NCI-H1694 treated with DMSO at 0.1 percent for 48 hours (cell line): ENCODE results near the gene VAV2.
"Not testable (repeated sequence)": the region's sequence is repeated elsewhere in the genome, so short reads cannot be mapped to it uniquely, and the experiment has no call there.

Experiments
- DNase-seq: peaks from one replicate; lab custom pipeline; 2025; lab: John Stamatoyannopoulos, UW

VAV2 gene

DNA sequence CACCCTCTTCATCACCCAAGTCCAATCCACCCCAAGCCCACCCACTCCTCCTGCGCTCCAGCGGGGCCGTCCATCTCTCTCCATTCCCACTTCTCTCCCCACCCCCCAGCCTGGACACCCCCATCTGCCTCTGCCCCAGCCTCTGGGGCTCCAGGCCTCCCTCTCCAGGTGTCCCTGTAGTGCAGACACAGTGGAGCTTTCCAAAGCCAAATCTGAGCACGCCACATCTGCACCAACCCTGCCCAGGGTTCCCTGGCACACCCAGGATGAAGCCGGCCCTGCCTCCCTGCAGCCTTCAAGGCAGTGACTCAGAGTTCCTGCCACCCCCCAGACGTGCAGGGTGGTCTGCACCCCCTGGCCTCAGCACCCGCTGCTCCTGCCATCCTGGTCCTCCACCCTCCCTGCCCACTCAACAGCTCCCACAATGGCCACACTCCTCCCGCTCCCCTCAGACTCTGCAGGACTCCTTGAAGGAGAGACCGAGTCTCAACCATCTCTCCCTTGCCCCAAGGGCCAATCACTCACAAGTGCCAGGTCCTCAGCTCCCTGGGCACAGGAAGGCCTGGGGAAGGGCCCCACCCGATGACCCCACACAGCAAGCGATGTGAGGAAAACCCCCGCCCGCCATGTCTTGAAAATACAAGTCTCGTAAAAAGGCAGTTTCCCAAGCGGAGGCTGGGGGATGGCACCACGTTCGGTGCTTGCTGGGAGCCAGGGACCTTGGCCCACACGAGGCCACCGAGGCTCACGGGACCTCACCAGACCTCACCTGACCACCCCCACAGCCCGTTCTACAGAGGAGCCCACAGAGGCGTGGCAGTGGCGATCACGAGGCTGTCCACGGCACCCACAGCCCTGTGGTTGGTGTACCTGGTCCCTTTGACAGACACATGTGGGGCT lies 22.2 kb downstream of the VAV2 start:
- DNase-seq: no peak

DNA sequence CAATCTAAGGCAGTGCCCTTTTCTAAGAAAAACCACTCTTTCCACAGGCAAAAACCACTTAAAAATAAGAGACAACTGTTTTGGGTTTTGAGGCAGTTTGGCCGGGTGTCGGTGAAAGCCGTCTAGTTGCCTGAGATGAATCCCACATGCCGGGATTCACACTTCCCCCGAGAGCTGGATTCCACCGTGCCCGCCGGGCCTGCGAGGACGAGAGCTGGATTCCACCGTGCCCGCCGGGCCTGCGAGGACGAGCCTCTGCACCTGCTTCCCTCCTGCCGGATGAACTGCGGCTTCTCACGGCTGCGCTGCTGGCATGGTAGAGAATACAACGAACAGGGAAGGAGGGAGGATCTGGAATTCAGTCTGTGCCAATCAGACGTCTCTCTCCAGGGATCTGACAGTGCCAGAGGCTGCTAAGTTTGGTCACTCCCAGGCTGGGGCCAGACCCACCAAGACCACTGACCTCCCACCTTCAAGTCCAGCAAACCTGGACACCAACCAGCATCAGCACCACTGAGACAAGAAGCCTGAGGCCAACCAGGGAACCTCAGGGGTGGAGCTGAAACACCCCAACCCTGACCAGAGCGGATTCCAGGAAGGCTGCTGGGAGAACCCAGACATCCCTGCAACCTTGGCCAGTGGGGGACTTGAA lies 23.0 kb downstream of the VAV2 start:
- DNase-seq: no peak

DNA sequence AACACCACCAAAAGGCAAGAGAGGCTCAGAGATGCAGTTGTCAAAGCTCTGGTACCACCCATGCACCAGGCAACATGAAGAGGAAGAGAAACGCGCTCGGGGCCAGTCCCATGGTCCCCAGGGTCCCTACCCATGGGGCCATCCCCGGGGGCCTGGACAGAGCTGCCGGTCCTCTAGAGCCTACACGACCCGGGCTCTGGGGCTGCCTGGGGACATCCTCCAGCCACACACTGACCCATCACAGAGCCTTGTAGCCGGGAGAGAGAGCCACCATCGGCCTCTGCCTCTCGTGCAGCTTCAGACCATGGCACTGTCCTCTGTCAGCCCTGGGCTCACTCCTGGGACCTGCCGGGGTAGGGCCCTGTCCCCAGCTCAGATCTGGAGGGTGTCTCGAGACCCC lies 23.7 kb downstream of the VAV2 start:
- DNase-seq: no peak

DNA sequence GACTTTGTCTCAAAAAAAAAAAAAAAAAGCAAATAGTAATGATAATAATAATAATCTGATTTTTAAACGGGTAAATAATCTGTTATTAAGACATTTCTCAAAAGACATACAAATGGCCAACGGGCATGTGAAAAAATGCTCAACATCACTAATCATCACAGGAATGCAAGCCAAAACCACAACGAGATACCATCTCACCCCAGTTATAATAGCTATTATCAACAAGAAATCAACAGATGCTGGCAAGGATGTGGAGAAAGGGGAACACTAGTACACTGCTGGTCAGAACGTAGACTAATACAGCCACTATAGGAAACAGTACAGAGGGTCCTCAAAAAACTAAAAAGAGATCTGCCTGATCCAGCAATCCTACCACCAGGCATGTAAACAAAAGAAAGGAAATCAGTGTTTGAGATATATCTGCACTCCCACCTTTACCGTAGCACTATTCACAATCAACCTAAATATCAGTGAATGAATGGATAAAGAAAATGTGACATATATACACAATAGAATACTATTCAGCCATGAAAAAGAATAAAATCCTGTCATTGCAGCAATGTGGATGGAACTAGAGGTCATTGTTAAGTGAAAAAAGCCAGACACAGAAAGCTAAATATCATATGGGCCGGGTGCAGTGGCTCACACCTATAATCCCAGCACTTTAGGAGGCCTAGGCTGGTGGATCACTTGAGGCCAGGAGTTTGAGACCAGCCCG lies 24.9 kb downstream of the VAV2 start:
- DNase-seq: no peak

DNA sequence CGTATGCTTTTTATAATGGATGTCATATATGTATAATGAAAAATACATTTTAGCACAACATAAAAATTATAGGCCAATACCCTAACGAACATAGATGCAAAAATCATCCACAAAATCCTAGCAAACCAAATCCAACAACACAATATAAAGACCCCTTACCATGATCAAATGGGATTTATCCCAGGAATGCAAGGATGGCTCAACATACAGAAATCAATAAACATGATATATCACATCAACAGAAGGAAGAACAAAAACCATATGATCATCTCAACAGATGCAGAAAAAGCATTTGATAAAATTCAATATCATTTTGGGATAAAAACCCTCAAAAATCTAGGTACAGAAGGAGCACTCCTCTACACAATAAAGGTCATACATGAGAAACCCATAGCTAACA lies 27.7 kb downstream of the VAV2 start:
- no peak for DNase-seq

DNA sequence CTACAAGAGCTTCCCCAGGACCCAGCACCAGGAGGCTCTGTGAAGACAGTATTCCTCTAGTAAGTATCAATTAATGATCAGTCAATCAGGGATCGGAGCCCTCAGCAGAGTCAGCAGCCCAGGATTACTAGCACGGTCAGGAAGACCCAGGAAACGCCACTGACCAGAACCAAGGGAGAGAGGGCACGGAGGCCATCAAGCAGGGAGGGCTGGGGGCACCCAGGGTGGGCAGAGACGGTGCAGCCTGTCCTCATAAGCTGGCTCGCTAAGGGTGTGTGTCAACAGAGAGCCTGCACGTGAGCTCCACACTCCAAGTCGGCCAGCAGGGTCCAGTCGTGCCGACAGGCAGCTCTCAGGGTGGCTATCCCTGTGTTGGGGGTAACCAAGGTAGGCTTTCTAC lies 29.0 kb downstream of the VAV2 start:
- no peak for DNase-seq

DNA sequence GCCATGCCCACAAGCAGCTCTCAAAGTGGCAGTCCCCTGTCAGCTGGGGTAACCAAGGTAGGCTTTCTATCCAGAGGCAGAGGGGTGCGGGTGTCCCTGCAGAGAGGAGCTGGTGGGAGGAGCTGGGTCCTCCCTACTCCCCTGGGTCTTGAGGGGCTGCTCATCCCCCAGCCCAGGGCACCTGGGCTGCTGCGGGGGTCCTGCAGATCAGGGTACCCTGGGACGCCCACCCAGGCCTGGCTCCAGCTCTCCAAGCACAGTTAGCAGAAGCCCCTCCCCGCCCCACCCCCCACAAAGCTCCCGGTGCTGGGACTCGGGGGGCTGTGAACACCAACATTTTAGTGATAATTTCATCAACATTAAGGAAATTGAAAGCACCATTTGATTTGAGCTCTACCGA lies 29.8 kb downstream of the VAV2 start:
- DNase-seq: no peak

DNA sequence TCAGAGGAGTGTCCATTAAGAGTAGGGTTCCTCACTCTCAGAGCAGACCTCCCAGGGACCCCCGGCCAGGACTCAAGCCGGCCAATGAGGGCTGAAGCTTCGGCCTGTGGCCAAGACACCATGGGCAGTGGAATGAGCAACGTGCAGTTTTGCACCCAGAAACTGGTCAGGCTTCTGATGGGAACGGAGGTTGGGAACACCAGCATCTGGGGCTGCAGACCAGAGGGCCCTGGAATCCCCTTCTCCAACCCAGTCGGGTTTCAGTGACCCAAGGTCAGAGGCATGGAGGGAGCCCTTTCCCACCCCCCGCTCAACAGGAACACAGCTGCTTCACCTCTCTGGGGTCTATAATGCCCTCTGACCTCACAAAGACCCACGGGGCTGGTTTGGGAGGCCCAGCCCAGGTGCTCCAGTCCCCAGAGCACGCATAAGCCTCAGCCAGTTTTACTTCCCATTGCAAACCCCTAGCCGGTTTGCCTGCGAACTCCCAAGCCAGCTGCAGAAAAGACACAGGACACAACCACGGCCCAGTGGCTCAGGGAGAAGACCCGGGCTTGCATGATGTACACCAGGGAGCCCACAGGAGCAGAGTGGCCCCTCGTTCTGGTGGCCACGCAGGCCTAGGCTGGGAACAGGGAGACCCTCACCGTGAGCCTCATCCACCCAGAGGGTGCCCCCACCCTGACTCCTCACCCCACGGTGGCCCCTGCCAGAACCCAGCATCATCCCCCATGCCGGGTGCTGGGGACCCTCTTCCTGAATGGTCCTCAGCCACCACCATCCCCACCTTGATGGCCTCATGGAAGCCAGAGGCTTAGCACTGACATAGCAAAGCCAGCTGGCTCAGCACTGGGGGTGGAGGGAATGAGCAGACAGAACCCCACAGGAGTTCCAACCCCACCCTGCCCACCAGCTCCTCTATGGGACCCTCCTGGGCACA lies 30.6 kb downstream of the VAV2 start:
- no peak for DNase-seq

DNA sequence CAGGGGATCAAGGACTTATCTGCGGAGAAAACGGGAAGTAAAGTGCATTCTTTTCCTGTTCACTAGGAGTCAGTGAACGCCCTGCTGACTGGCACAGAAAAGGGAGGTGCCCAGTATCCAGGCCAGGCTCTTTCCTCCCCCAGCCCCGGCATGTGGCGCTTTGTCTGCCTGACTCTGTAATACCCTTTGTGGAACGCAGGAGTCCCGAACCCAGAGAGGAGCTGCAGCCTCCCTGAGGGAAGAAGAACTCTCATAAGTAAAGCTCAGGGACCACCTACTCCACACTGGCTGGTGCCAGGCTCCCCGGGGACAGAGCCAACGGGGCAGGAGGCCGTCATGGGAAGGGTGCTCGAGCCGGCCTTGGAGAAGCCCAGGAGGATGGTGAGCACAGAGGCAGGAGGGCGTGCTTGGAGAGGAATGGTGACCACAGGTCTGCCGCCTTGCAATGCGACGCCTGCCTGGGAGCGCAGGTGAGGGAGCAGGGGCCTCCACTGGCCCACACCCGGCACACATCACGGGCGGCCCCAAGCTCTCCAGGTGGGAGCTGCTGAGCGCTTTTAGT lies 31.5 kb downstream of the VAV2 start:
- no peak for DNase-seq

DNA sequence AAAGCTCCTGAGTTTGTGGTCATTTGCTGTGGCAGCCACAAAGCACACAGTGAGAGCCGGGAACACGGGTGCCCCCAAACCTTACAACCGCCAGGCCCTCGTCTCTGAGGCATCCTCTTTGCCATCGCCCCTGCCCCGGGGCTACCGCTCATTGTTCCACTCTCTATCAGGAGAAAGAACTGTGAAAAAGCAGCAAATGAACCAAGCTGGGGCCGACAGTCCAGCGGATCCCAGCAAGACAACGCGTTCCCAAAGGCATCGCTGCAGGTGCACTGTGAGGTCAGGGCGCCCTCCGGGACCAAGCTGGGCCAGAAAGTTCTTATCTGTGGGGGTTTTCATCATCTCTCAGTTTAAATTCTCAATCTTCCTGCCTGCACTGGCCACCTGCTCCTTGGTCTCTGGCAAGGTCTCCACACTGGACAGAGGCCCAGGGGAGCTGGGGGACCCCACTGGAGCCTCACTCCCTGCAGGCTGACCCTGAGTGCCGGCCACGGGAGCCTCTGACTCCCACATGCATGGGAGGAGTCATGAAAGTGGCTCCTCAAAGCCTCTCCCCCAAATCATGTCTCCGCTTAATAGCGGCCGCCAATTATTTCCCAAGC lies 32.1 kb downstream of the VAV2 start:
- no peak for DNase-seq

DNA sequence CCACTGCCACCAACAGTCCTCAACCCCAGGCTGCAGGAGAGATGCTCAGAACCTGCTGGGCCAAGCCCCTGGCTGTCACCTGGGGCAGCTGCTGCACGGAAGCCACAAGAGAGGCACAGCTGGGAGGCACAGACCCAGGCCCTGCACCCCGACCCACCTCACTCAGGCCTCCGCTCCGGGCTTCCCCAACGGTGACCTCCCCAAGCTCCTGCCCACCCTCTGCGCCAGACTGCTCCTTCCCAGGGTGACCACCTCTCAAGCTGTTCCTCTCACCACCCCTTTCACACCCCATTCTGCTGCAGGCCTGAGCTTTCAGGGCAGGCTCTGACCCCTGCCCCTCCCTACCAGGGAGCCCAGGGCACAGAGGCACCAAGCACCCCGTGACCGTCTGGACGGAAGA lies 33.0 kb downstream of the VAV2 start:
- DNase-seq: no peak

DNA sequence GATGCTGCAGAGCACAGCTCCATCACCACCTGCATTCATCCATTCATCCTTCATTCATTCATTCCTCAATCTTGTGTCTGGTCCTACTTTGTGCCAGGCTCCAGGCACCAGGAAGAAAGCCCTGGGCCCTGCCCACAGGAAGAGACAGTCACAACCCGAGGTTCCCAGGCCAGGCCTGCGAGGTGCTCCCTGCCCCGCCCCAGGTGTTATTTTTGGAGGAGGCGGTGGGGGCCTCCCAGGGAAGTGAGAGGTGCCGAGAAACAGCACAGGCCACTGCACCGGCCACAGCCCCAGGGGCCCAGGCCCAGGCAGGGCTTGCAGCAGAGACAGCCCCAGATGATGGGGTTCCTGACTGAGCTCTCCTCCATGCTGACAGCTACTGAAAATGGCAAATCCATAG lies 33.4 kb downstream of the VAV2 start:
- no peak for DNase-seq

DNA sequence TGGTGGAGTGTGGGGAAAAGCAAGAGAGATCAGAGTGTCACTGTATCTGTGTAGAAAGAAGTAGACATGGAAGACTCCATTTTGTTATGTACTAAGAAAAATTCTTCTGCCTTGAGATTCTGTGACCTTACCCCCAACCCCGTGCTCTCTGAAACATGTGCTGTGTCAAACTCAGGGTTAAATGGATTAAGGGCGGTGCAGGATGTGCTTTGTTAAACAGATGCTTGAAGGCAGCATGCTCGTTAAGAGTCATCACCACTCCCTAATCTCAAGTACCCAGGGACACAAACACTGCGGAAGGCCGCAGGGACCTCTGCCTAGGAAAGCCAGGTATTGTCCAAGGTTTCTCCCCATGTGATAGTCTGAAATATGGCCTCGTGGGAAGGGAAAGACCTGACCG lies 34.4 kb downstream of the VAV2 start:
- not testable (repeated sequence) for DNase-seq

DNA sequence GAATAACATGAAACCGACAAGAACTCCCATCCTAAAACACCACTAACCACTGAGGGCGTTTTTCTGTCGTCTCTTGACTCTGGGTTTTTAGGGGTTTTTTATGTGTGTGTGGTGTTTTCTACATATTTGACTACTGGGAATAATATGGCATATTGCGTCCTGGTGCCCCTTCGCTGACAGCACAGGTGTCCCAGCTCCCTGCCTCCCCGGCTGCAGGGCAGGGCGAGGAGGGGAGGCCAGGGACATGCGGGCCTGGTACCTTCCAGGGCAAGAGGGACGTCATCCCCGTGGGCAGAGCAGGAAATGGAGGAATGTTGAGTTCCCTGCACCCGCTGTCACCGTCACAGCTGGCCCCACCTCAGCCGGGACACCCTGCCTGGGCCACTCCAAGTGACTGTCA lies 34.8 kb downstream of the VAV2 start:
- no peak for DNase-seq

DNA sequence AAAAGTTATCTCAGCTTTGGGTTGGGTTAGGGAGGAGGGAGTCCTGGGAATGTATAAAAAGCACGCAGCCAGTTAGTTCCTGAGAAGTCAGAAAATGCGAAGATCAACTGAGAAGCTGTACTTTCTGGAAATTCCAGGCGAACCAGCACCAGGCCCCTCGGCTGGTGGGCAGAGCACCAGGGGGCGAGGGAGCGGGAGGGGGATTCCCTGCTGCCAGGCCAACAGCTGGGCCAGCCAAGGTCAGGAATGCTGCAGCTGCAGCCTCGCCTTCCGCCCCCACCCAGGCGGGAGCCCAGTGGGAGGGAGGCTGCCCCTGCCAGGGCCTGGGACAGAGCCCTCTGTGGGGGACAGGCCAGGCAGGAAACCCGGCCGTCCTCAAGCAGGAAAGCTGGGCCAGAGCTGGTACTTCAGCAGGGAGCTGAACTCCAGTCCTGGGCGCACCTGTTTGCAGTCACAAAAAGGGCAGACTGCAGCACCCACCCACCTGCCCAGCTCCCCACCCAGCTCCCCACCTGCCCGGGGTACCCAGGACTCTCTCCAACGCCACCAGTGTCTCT lies 35.5 kb downstream of the VAV2 start:
- no peak for DNase-seq

DNA sequence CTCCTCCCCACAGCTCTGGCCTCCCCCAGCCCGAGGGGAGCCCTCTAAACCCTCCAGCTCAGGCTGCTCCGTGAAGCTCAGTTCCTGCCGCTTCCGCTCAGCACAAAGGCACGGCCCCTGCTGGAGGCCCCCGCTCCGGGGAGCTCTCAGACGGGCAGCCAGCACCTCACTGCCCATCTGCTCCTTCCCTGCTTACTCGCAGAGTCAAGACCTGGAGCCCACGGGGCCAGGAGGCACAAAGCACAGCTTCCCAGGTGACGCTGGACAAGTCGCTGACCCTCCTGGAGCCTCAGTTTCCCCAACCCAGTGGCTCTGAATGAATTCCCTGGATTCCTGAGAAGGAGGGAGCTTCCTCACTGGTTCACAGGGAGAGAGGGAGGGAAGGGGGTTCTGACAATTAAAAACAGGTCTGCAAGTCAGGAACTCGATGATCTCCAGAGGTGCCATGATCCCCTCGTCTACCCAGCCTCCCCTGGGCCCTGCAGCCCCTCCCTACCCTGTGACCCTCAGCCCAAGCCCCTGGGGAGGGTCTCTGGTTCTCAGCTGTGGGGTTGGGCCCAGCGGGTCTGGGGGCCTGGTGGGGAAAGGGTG lies 36.2 kb downstream of the VAV2 start:
- peak; percentile 12 for DNase-seq

DNA sequence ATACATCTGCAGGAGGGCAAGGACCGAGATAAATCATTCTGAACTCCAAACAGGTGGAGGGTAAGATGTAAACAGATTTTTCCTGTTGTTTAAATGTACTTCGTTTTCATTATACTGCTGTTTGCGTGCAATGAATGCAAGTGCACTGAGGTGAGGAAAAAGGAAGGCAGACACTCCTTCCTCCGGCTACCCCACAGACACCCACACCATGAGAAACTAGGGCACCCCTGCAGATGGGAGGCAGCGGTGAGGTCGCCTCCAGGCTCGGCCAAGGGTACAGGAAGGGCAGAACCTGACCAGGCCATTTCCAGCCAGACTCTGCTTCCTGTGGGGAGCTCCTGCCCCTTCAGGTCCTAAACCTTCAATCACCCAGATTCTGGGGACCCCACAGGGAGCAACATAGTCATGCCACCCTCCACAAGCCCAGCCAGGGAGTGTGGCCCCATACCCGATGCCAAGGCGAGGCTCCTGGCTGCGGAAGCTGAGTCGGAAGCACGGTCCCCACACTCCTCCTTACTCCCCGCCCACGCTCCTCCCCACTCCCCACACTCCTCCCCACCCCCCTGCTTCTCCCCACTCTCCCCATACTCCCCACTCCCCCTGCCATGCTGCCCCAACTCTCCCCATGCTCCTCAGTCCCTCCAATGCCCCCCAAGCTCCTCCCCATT lies 37.1 kb downstream of the VAV2 start:
- no peak for DNase-seq

DNA sequence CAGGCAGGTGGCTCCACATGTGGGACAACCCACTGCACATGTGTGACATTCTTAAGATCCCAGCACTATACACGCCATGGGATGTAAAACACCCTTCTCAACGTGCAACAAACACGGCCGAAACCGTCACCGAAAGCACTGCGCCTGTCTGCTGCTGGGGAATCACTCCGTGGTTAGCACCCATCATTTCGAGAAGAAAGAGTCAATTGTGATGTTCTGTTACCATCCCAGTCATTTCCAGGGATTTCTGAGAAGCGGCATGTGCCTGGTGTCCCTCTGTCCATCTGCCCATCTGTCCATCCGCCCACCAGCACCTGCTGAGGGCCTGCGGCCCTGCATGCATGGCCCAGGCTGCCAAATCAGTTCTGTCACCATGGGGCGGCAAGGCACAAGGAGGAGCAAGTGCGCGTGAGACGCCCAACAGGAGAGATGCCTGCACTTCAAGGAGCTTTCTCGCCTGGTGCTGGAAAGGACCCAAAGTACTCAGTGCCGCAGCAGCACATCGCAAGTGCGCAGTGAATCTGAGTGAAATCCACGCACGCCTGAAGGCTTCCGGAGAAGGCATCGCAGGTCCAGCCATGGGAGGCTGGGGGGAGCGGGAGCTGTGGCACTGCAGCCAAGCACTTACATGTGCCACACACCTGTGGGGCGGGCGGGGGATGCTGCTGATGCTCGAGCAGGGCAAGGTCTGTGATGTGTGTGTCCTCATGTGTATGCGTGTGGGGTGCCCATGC lies 38.0 kb downstream of the VAV2 start:
- no peak for DNase-seq

DNA sequence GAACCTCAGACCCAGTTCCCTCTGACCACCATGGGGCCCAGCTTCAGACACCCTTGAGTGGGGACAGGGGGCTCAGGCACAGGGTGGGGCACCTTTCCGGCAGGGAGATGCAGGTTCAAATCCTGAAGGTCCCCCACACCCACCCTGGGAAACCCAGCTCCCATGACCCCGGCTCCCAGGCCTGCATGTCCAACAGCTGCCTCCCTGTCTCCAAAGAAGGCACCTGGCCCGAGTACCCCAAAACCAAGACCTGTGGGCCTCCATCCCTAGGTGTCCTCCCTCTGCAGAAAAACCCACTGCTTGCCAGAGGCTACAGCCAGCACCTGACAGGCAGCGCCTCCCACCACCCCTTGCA lies 38.5 kb downstream of the VAV2 start:
- no peak for DNase-seq
